ENCODE measurements around the gene CATSPER3.
A peak's percentile ranks its signal among the peaks of the same experiment; 100 is the strongest.

Gene CATSPER3

GRCh38 chr5:135027697-135028615, 60.2 kb downstream of the CATSPER3 start:
- H3K27ac ChIP-seq, result peak overlapping the region; percentile 94

GRCh38 chr5:135028791-135029476, 61.2 kb downstream of the CATSPER3 start:
- no peak for DNase-seq (ENCODE audit: low read depth, low spot score)
- H3K27ac ChIP-seq, result peak overlapping the region; percentile 94

More at GRCh38 chr5:135027697-135028615, 60.2 kb downstream of the CATSPER3 start:
- DNase-seq (ENCODE audit: low read depth, low spot score), result no peak

GRCh38 chr5:135029477-135030122, 61.9 kb downstream of the CATSPER3 start:
- H3K27ac ChIP-seq, result peak overlapping the region; percentile 94
- no peak for DNase-seq (ENCODE audit: low read depth, low spot score)

- no peak for DNase-seq (ENCODE audit: low read depth, low spot score)
Measured at GRCh38 chr5:135030123-135030955, 62.6 kb downstream of the CATSPER3 start.

GRCh38 chr5:135030956-135031812, 63.5 kb downstream of the CATSPER3 start:
- no peak for DNase-seq (ENCODE audit: low read depth, low spot score)
- H3K27ac ChIP-seq, result peak overlapping the region; percentile 94

More at GRCh38 chr5:135030123-135030955, 62.6 kb downstream of the CATSPER3 start:
- H3K27ac ChIP-seq, result peak overlapping the region; percentile 94

GRCh38 chr5:135031813-135032694, 64.3 kb downstream of the CATSPER3 start:
- peak overlapping the region; percentile 94 for H3K27ac ChIP-seq
- DNase-seq (ENCODE audit: low read depth, low spot score), result no peak

- H3K27ac ChIP-seq, result peak overlapping the region; percentile 94
- no peak for DNase-seq (ENCODE audit: low read depth, low spot score)
Measured at GRCh38 chr5:135032695-135032998, 64.9 kb downstream of the CATSPER3 start.

GRCh38 chr5:135032999-135033861, 65.5 kb downstream of the CATSPER3 start:
- H3K27ac ChIP-seq, result peak overlapping the region; percentile 94
- no peak for DNase-seq (ENCODE audit: low read depth, low spot score)

- H3K27ac ChIP-seq, result peak within 1 kb of the TSS; percentile 94
- no peak for DNase-seq (ENCODE audit: low read depth, low spot score)
Measured at GRCh38 chr5:135033901-135034235, 66.2 kb downstream of the CATSPER3 start, which contains the start of gene PITX1. Gene PITX1, minus strand, starts transcription at chr5:135034228. Its CDS starts 347 bp downstream, at chr5:135033881.

GRCh38 chr5:135034236-135034962, 66.7 kb downstream of the CATSPER3 start:
- DNase-seq (ENCODE audit: low read depth, low spot score), result peak; percentile 50

GRCh38 chr5:135034963-135035677, 67.4 kb downstream of the CATSPER3 start:
- no peak for DNase-seq (ENCODE audit: low read depth, low spot score)
- peak overlapping the region; percentile 94 for H3K27ac ChIP-seq

More at GRCh38 chr5:135034236-135034962, 66.7 kb downstream of the CATSPER3 start:
- H3K27ac ChIP-seq, result peak overlapping the region; percentile 94

GRCh38 chr5:135035678-135036030, 67.9 kb downstream of the CATSPER3 start:
- H3K27ac ChIP-seq, result peak overlapping the region; percentile 94
- no peak for DNase-seq (ENCODE audit: low read depth, low spot score)

- DNase-seq (ENCODE audit: low read depth, low spot score), result no peak
- H3K27ac ChIP-seq, result peak overlapping the region; percentile 94
Measured at GRCh38 chr5:135036405-135036804, 68.7 kb downstream of the CATSPER3 start.

GRCh38 chr5:135037519-135038204, 70.0 kb downstream of the CATSPER3 start:
- peak overlapping the region; percentile 9 for H3K27ac ChIP-seq
- DNase-seq (ENCODE audit: low read depth, low spot score), result no peak

GRCh38 chr5:135038205-135038812, 70.6 kb downstream of the CATSPER3 start:
- H3K27ac ChIP-seq, result peak overlapping the region; percentile 9
- no peak for DNase-seq (ENCODE audit: low read depth, low spot score)

Measured in epithelial cell of prostate (primary cell).